NCI-H146 treated with DMSO at 0.1 percent for 48 hours (cell line): ENCODE data around the gene NDUFA12.

Source experiments
- DNase-seq: peaks from one replicate; lab custom pipeline; 2025; ENCODE audit not compliant: unreplicated experiment; lab: John Stamatoyannopoulos, UW

Gene NDUFA12

DNA sequence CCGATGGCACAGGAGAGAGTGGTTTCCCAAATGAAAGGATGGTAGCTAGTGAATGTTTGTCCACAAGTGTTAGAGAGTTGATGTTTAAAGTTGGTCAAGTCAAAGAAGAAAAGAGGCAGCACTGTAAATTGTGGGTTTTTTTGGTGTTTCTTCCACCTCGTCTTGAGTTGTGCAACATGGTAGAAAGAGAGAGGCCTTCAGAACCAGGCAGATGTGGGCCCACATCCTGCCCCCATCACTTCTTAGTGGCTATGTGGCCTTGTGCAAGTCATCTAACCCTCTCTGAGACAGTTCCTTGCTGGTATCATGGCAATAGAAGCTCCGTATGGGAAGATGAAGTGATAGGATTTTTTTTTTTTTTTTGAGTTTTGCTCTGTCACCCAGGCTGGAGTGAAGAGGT, 60.8 kb downstream of the NDUFA12 start:
- no peak for DNase-seq

- no peak for DNase-seq
Observed at GRCh38 chr12:94941440-94941862, 62.0 kb downstream of the NDUFA12 start.

- no peak for DNase-seq
Observed at GRCh38 chr12:94940771-94941170, 62.7 kb downstream of the NDUFA12 start.

GRCh38 chr12:94938583-94938982, 64.9 kb downstream of the NDUFA12 start:
- no peak for DNase-seq

- DNase-seq = no peak
Observed at GRCh38 chr12:94930772-94931171, 72.7 kb downstream of the NDUFA12 start.

GRCh38 chr12:94930216-94930654, 73.3 kb downstream of the NDUFA12 start:
- no peak for DNase-seq

GRCh38 chr12:94929780-94930179, 73.7 kb downstream of the NDUFA12 start:
- no peak for DNase-seq

DNA sequence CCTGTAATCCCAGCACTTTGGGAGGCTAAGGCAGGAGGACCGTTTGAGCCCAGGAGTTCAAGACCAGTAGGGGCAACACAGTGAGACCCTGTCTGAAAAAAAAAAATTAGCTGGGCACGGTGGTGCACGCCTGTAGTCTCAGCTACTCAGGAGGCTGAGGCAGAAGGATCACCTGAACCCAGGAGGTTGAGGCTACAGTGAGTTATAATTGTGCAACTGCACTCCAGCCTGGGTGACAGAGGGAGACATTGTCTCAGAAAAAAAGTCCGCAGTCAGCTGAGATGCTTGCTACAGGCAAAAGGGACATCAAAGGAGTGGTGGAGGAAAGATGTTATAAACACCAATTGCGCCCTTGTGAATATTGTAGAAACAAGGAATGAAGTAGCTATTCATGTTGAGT, 77.8 kb downstream of the NDUFA12 start:
- no peak for DNase-seq

GRCh38 chr12:94925206-94925605, 78.3 kb downstream of the NDUFA12 start:
- DNase-seq = no peak

DNA sequence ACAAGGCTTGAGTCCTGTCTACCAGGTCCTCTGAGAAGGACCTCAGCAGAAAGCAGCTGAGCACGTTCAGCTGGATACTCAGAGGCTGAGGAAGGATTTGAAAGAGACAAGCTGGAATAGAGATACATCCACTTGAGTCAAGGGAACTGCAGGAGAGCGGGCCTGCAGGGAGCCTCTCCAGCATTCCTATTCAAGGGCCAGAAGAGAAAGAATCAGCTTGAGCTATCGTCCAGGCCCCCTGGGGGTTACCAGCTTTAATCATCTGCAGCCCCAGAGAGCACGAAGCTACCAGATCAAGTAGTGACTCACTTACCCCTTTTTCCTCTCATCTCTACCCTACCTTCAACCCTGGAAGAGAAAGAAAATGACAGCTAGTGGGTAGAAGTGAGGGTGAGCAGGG, 80.9 kb downstream of the NDUFA12 start:
- DNase-seq = no peak
